Heart left ventricle (tissue), 13 donors: ENCODE data around the gene ZP4.

Experiments used
- CTCF ChIP-seq, 12 donors: fragments of 200-600 bp; sonication (generic) in 4 of 12; IDR thresholded peaks; one replicate each; pipeline versions ENCODE4 v1.5.0 to v1.8.0; 2018 to 2022; ENCODE audit warnings: antibody characterized with exemption in 12 of 12, mild to moderate bottlenecking in 5 of 12
- POLR2A ChIP-seq, 2 donors: fragments of 450-650 bp; IDR thresholded peaks; one replicate each; pipeline ENCODE4 v1.6.1; 2017; ENCODE audit warnings: antibody characterized with exemption in 2 of 2, mild to moderate bottlenecking in 2 of 2, moderate library complexity in 2 of 2
- donor health status: ischemic (EF 13 %, LVEDD 7.1; RV severe dilation, severe dysfunction).
- donor health status: DM: no; HTN: yes; CAD: no.
- donor health status: DM: no; HTN: no; CAD: no.
- donor health status: ischemic (EF 25% LVEDD 6.9; RV normal size, moderate dysfunction).
- donor health status: ischemic (EF 25% LVEDD 5.7; RV mildly dilated, moderate dysfunction).
- donor health status: ischemic (EF 35%, LVEDD 5.7; RV mildly dilated, moderate dysfunction).
- donor health status: nonischemic (EF 11% LVEDD 7.7; RV severe dilation, severe dysfunction).
- donor health status: DM: yes; HTN: yes; CAD: no.
- donor health status: PGD.
- donor health status: ischemic (EF 29% LVEDD 5.4; RV normal size, mild dysfunction).
- donor health status: nonischemic (EF 23%, LVEDD 6.1; RV moderate dilation, normal function).

DNA sequence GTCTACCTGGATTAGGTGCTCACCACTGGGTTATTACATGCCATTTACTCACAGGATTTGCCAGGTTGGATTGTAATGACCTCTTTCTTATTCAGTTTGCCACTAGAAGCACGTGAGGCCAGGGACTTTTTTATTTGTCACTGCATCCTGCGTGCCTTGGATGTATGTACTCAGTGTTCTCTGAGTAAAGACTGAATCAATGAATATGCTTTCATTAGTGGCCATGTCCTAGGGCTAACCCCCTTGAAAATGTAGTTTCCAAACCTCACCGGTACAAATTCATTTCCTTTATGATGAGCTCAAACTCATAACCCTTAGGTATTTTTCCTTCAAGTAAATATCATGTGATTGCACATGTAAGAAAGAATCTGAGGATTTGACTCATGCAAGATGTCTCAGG lies 1.3 kb upstream of the ZP4 start:
- TF ChIP-seq POLR2A (IDR thresholded peaks at IDR 0.05) (no peak), CTCF (IDR thresholded peaks at IDR 0.05) (no peak)
